VCaP (cell line): ENCODE measurements around the gene CKS1B.

Experiments used
- H3K27ac ChIP-seq: fragments of 450-650 bp; 2 replicates; pipeline ENCODE4 v1.5.1; 2017
- TF ChIP-seq, protein P1 (sequence below): fragments of 450-650 bp; conservative IDR thresholded peaks from 2 replicates; pipeline ENCODE4 v1.5.1; 2017; ENCODE audit warnings: mild to moderate bottlenecking, moderate library complexity

Gene CKS1B

DNA sequence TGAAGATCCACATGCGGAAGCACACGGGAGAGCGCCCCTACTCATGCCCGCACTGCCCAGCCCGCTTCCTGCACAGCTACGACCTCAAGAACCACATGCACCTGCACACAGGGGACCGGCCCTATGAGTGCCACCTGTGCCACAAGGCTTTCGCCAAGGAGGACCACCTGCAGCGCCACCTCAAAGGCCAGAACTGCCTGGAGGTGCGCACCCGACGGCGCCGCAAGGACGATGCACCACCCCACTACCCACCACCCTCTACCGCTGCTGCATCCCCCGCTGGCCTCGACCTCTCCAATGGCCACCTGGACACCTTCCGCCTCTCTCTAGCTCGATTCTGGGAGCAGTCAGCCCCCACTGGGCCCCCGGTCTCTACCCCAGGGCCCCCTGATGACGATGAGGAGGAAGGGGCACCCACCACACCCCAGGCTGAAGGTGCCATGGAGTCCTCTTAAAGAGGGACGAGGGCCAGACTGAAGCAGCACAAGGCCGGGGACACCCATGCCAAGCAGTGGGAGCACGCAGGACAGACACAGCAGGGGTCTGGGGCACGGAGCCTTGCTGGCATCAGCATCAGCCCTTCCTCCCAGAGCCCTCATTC lies 41.9 kb downstream of the CKS1B start:
- peak overlapping the region; percentile 81 for H3K27ac ChIP-seq

GRCh38 chr1:155017041-155017945 lies 42.8 kb downstream of the CKS1B start:
- TF ChIP-seq, protein P1, sequence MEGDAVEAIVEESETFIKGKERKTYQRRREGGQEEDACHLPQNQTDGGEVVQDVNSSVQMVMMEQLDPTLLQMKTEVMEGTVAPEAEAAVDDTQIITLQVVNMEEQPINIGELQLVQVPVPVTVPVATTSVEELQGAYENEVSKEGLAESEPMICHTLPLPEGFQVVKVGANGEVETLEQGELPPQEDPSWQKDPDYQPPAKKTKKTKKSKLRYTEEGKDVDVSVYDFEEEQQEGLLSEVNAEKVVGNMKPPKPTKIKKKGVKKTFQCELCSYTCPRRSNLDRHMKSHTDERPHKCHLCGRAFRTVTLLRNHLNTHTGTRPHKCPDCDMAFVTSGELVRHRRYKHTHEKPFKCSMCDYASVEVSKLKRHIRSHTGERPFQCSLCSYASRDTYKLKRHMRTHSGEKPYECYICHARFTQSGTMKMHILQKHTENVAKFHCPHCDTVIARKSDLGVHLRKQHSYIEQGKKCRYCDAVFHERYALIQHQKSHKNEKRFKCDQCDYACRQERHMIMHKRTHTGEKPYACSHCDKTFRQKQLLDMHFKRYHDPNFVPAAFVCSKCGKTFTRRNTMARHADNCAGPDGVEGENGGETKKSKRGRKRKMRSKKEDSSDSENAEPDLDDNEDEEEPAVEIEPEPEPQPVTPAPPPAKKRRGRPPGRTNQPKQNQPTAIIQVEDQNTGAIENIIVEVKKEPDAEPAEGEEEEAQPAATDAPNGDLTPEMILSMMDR = peak; percentile 100
- H3K27ac ChIP-seq = peak overlapping the region; percentile 81

More for the DNA sequence above, 41.9 kb downstream of the CKS1B start:
- TF ChIP-seq, protein P1 = no peak

DNA sequence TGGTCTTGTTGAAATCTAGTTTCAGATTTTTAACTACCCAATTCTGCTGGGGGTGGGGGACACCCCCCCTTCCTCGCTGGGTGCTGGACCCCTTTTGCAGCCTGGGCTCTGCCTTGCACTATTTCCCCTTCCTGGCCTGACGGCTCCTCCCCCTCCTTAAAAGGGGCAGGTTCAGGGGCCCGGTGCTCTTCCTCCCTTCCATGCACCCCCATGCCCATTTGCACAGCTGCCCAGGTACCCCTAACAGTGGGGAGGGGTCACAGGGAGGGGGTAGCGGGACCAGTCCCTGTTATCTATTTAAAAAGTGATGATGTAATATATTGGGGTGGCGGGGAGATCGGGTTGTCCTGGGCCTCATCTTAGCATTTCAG lies 43.5 kb downstream of the CKS1B start:
- H3K27ac ChIP-seq = peak overlapping the region; percentile 81
- TF ChIP-seq, protein P1 = no peak

- H3K27ac ChIP-seq = peak overlapping the region; percentile 81; the same call in 1 of the 2 replicates
- TF ChIP-seq, protein P1 = no peak
Observed at GRCh38 chr1:155018617-155019348, 44.3 kb downstream of the CKS1B start.

- TF ChIP-seq, protein P1 = no peak
- H3K27ac ChIP-seq = peak overlapping the region; percentile 81; the same call in 1 of the 2 replicates
Observed at GRCh38 chr1:155019377-155020245, 45.1 kb downstream of the CKS1B start.

DNA sequence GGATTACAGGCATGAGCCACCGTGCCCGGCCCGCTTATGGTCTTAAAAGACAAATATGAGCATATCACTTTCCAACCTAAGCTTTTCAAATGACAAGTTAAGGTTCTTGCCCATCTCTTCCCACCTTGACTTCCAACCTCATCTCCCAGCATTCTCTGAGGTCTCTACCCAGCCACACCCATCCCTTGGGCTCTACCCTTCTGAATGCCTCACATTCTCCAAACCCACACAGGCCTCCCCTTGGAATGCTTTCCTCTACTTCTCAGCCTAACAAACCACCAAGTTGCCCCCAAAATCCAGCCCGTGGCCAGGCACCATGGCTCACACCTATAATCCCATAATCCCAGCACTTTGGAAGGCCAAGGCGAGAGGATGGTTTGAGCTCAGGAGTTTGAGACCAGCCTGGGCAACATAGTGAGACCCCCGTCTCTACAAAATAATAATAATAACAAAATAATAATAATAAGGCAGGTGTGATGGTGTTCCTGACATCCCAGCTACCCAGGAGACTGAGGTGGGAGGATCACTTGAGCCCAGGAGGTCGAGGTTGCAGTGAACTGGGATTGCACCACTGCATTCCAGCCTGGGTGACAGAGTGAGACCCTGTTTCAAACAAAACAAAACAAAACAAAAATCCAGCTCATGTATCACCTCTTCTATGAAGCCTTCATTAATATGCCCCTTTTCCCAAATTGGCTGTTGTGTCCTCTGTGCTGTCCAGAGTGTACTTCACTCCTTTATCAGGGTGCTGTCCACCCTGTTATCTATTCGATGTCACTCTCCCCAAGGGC lies 47.9 kb downstream of the CKS1B start:
- peak overlapping the region; percentile 76 for H3K27ac ChIP-seq

More for the DNA sequence above, 47.9 kb downstream of the CKS1B start:
- TF ChIP-seq, protein P1 = no peak
